Mesendoderm (in vitro differentiated cells): ENCODE measurements around the gene ATE1.

Experiments used
- DNase-seq: peaks from one replicate; pipeline ENCODE4 v3.0.0; 2013
- H2AK5ac ChIP-seq: 2 replicates; pipeline ENCODE4 v1.6.1; 2013; ENCODE audit warnings: low read length, inconsistent platforms
- H2BK120ac ChIP-seq: 2 replicates; pipeline ENCODE4 v1.6.1; 2013; ENCODE audit warnings: low read depth, mild to moderate bottlenecking, low read length, moderate library complexity, mixed read lengths
- H2BK15ac ChIP-seq: replicated peaks from 2 replicates; pipeline ENCODE4 v1.6.1; 2013; ENCODE audit warnings: low read depth, mild to moderate bottlenecking, moderate library complexity
- H2BK5ac ChIP-seq: 2 replicates; pipeline ENCODE4 v1.6.1; 2013; ENCODE audit warnings: low read length, inconsistent platforms
- H3K18ac ChIP-seq: 2 replicates; pipeline ENCODE4 v1.6.1; 2013; ENCODE audit warnings: mild to moderate bottlenecking, low read length, mixed read lengths
- H3K23ac ChIP-seq: one replicate; pipeline ENCODE4 v1.6.1; 2013; ENCODE audit warnings: low read length
- H3K27ac ChIP-seq: 2 replicates; pipeline ENCODE4 v1.5.1; 2013; ENCODE audit warnings: low read depth, mild to moderate bottlenecking, inconsistent platforms, low read length, moderate library complexity
- H3K27me3 ChIP-seq: 2 replicates; pipeline ENCODE4 v1.6.1; 2013; ENCODE audit warnings: low read length, control low read depth, mild to moderate bottlenecking, inconsistent platforms; ENCODE audit not compliant: insufficient read depth, poor library complexity
- H3K36me3 ChIP-seq: 2 replicates; pipeline ENCODE4 v1.6.1; 2013; ENCODE audit warnings: low read length, inconsistent platforms; ENCODE audit not compliant: control insufficient read depth, insufficient read depth
- H3K4ac ChIP-seq: one replicate; pipeline ENCODE4 v1.6.1; 2013; ENCODE audit warnings: low read depth, mild to moderate bottlenecking, low read length, moderate library complexity
- H3K4me1 ChIP-seq: 2 replicates; pipeline ENCODE4 v1.6.1; 2013; ENCODE audit warnings: low read depth, low read length, inconsistent platforms; ENCODE audit not compliant: control insufficient read depth
- H3K4me2 ChIP-seq: 2 replicates; pipeline ENCODE4 v1.6.1; 2013; ENCODE audit warnings: low read length
- H3K4me3 ChIP-seq: 2 replicates; pipeline ENCODE4 v1.5.1; 2013; ENCODE audit warnings: mild to moderate bottlenecking, low read length
- H3K56ac ChIP-seq: one replicate; pipeline ENCODE4 v1.6.1; 2013; ENCODE audit warnings: low read length
- H3K79me1 ChIP-seq: 2 replicates; pipeline ENCODE4 v1.6.1; 2013; ENCODE audit warnings: low read length, inconsistent platforms
- H3K79me2 ChIP-seq: 2 replicates; pipeline ENCODE4 v1.6.1; 2013; ENCODE audit warnings: mild to moderate bottlenecking, low read length; ENCODE audit not compliant: control insufficient read depth, insufficient read depth
- H3K9ac ChIP-seq: 2 replicates; pipeline ENCODE4 v1.6.1; 2013; ENCODE audit warnings: low read length, inconsistent platforms
- H4K5ac ChIP-seq: one replicate; pipeline ENCODE4 v1.6.1; 2013; ENCODE audit warnings: low read length
- H4K8ac ChIP-seq: one replicate; pipeline ENCODE4 v1.6.1; 2013; ENCODE audit warnings: low read depth, mild to moderate bottlenecking, control low read depth, low read length, moderate library complexity
- WGBS: extraction: QIAGEN DNeasy Blood & Tissue Kit; methylation state at CpG from one replicate; pipeline ENCODE4 v1.1.7; 2013; ENCODE audit warnings: low lambda C conversion rate, missing lambda C conversion rate; ENCODE audit not compliant: insufficient coverage; ENCODE audit errors: extremely low coverage; 5-methylcytosine and 5-hydroxymethylcytosine counted together

Gene ATE1

DNA sequence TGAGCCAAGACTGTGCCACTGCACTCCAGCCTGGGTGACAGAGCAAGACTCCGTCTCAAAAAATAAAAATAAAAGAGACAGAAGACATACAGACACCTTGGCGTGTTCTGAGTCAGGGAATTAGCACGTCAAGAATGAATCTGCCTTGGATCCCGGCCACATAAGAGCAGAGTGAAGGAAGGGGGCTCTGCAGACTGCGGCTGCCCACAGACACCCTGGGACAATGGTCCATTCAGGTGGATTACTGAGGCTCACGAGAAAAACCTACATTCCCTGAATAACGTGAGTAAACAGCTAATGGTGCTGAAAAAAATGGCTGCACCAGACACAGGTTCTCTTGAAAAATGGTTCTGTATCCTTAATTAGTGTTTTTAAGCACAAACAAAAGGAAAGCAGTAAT lies 229.5 kb downstream of the ATE1 start:
- Histone ChIP-seq H3K23ac (no peak overlapping the region), H3K4ac (no peak overlapping the region), H4K5ac (no peak overlapping the region), H3K27me3 (no peaks in the 10 kb centered on the region), H3K9ac (no peak overlapping the region), H4K8ac (no peak overlapping the region), H3K4me2 (no peak overlapping the region), H3K4me3 (no peak overlapping the region), H3K4me1 (no peaks in the 10 kb centered on the region), H3K27ac (no peak overlapping the region), H3K56ac (no peak overlapping the region), H3K79me2 (no peaks in the 10 kb centered on the region), H3K79me1 (no peaks in the 10 kb centered on the region), H2AK5ac (no peak overlapping the region), H3K18ac (no peak overlapping the region), H3K36me3 (no peaks in the 10 kb centered on the region), H2BK5ac (no peak overlapping the region), H2BK15ac (no peak overlapping the region), H2BK120ac (no peak overlapping the region)
- no peak for DNase-seq
- WGBS = no CpG with 5 or more reads among the region's 7 CpGs

DNA sequence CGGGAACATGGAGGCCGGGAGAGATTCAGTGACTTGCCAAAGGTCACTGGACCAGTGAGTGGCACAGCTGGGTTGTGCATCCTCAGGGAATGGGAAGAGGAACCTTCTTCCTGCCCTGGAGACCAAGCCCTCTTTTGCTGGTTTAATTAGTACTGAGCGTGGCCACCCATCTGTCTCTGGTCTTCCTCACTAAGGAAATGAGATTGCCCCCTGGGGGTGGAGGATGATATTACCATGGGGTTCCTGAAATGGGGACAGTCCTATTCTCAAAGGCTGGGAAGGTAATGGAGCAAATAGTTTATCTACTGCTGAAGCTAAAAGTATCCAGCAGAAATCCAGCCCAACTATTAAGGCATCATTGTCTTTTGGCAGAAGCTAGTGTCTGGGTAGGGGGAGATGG lies 231.0 kb downstream of the ATE1 start:
- Histone ChIP-seq H3K4me1 (no peaks in the 10 kb centered on the region), H3K79me2 (no peaks in the 10 kb centered on the region), H3K9ac (no peak overlapping the region), H2BK5ac (no peak overlapping the region), H3K56ac (no peak overlapping the region), H3K4me3 (no peak overlapping the region), H2BK15ac (no peak overlapping the region), H3K4me2 (no peak overlapping the region), H3K4ac (no peak overlapping the region), H3K27ac (no peak overlapping the region), H3K27me3 (no peaks in the 10 kb centered on the region), H3K23ac (no peak overlapping the region), H3K79me1 (no peaks in the 10 kb centered on the region), H4K5ac (no peak overlapping the region), H3K36me3 (no peaks in the 10 kb centered on the region), H2AK5ac (no peak overlapping the region), H4K8ac (no peak overlapping the region), H3K18ac (no peak overlapping the region), H2BK120ac (no peak overlapping the region)
- whole genome bisulfite sequencing = no CpG with 5 or more reads among the region's 3 CpGs
- DNase-seq = peak; percentile 81

DNA sequence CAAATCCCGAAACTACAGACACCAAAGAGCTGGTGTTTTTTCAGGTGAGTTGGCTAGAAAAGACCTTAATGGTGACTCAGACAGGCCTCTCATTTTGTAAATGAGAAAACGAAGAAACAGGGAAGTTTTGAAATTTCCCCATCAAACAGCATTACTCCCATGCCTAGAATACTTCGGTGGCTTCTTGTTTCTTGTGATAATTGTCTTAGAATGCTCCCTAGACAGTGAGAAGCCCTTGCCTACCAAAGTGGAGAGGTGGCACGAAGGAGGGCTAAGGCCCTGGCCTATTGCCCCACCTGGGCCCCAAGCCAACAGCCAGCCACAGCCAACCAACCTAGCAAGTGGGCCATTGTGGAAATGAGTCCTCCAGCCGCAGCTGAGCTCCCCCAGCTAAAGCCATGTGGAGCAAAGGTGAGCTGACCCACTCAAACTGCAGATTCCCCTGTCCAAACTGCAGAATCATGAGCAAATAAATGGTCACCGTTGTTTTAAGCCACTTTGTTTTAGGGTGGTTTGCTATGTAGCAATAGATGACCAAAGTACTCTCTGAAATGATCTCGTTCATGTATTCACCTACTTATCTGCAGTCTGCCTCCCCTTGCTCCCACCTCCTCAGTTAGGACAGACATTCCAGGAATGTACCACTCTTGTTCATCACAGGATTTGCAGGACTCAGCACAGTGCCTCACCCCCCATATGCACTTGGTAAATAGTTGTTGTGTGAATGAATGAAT lies 231.9 kb downstream of the ATE1 start:
- Histone ChIP-seq H3K27ac (no peak overlapping the region), H4K5ac (no peak overlapping the region), H3K79me1 (no peaks in the 10 kb centered on the region), H2BK120ac (no peak overlapping the region), H3K4me3 (no peak overlapping the region), H3K79me2 (no peaks in the 10 kb centered on the region), H3K9ac (no peak overlapping the region), H3K4ac (no peak overlapping the region), H3K27me3 (no peaks in the 10 kb centered on the region), H3K23ac (no peak overlapping the region), H3K4me1 (no peaks in the 10 kb centered on the region), H3K56ac (no peak overlapping the region), H2BK15ac (no peak overlapping the region), H3K36me3 (no peaks in the 10 kb centered on the region), H2AK5ac (no peak overlapping the region), H2BK5ac (no peak overlapping the region), H4K8ac (no peak overlapping the region), H3K18ac (no peak overlapping the region), H3K4me2 (no peak overlapping the region)
- no peak for DNase-seq
- WGBS = no CpG with 5 or more reads among the region's 7 CpGs

DNA sequence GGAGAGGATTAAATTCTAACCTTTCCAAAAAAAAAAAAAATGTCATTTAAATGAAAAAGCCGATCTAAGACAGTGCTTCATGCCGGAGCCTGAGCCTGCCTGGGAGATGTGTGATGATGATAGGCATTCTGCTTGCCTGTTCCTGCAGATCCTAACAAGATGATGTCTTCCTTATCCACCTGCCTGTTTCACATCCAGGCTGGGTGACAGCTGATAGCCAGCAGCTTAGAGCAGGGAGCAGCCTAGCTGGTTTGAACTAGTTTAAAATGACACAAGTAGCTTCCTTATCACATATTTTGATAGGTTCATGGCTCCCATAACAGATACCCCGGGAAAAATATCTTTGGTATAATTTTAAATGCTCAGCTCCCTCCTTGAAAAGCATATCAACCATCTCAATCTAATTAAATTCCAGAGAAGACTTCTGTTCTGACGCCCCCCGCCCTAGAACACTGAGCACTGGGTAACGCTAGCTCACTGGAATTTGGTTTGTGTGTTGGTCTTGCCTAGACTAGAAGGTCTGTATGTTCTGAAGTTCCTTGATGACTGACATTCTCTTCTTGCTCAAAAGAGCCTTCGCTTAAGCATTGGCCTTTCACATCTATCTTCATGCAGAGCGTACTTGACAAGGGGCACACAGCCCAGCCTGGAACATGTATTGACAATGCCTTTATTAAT lies 232.7 kb downstream of the ATE1 start:
- H4K8ac ChIP-seq = no peak overlapping the region
- no peaks in the 10 kb centered on the region for H3K79me1 ChIP-seq
- no peak overlapping the region for H3K4me2 ChIP-seq
- no CpG with 5 or more reads among the region's 8 CpGs for WGBS
- no peak overlapping the region for H3K4me3 ChIP-seq
- H3K27ac ChIP-seq = no peak overlapping the region
- no peaks in the 10 kb centered on the region for H3K79me2 ChIP-seq
- no peak overlapping the region for H4K5ac ChIP-seq
- peak; percentile 54 for DNase-seq
- H3K56ac ChIP-seq = no peak overlapping the region
- no peaks in the 10 kb centered on the region for H3K4me1 ChIP-seq
- H3K27me3 ChIP-seq = no peaks in the 10 kb centered on the region
- H2AK5ac ChIP-seq = no peak overlapping the region
- no peak overlapping the region for H2BK5ac ChIP-seq
- no peak overlapping the region for H3K23ac ChIP-seq
- no peak overlapping the region for H2BK120ac ChIP-seq
- H3K18ac ChIP-seq = no peak overlapping the region
- H3K9ac ChIP-seq = no peak overlapping the region
- no peaks in the 10 kb centered on the region for H3K36me3 ChIP-seq
- no peak overlapping the region for H3K4ac ChIP-seq
- H2BK15ac ChIP-seq = no peak overlapping the region

DNA sequence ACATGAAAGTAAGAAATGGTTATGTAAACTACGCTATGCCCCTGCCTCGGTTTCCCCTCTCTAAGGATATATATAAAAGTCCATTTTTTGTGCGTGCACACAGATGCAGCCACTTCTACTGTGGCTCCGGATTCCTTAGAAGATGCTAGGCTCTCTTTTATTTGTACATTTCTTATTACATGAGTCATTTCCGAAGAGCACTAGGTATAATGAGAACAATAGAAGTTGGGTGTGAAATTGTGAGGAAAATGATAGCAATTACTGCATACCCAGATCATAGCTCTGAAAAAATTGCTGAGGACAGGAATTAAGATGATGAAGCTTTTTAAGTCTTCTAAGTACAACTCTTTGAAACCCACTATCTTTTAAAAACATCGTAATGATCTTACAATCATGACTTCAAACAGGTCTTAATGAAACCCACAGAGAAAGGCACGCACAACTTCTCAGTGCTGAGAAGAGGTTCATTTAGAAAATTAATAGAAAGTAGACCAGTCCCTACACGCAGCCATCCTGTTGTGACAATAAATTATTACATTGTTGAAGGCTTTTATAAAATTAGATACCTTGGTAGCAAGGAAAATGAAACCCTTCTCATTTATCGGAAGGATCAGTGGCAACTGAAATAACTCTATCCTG lies 233.4 kb downstream of the ATE1 start:
- Histone ChIP-seq H3K4me2 (no peak overlapping the region), H2BK15ac (no peak overlapping the region), H3K4me3 (no peak overlapping the region), H2AK5ac (no peak overlapping the region), H3K27me3 (no peaks in the 10 kb centered on the region), H4K5ac (no peak overlapping the region), H3K79me2 (no peaks in the 10 kb centered on the region), H3K36me3 (no peaks in the 10 kb centered on the region), H3K4me1 (no peaks in the 10 kb centered on the region), H3K27ac (no peak overlapping the region), H3K4ac (no peak overlapping the region), H3K79me1 (no peaks in the 10 kb centered on the region), H3K23ac (no peak overlapping the region), H3K9ac (no peak overlapping the region), H4K8ac (no peak overlapping the region), H3K18ac (no peak overlapping the region), H2BK120ac (no peak overlapping the region), H3K56ac (no peak overlapping the region), H2BK5ac (no peak overlapping the region)
- DNase-seq = no peak
- WGBS = no CpG with 5 or more reads among the region's 9 CpGs
